Loucy (cell line): ENCODE data around the gene PLPPR3.
"Not testable (repeated sequence)": the region's sequence is repeated elsewhere in the genome, so short reads cannot be mapped to it uniquely, and the experiment has no call there.

Experiments used
- H2AFZ ChIP-seq: fragments of 200-600 bp; sonication (generic); 2 replicates; pipeline ENCODE4 v1.6.0; 2016; ENCODE audit warnings: antibody characterized with exemption, mild to moderate bottlenecking, low read length, moderate library complexity
- H3F3A ChIP-seq: fragments of 200-600 bp; 2 replicates; pipeline ENCODE4 v1.6.0; 2016; ENCODE audit warnings: antibody characterized with exemption, low read depth, mild to moderate bottlenecking
- H3K27me3 ChIP-seq: fragments of 200-600 bp; sonication (generic); 2 replicates; pipeline ENCODE4 v1.6.1; 2014; ENCODE audit warnings: low read length, mild to moderate bottlenecking; ENCODE audit not compliant: insufficient read depth, poor library complexity, severe bottlenecking
- H3K36me3 ChIP-seq: fragments of 200-600 bp; sonication (generic); 2 replicates; pipeline ENCODE4 v1.6.1; 2016; ENCODE audit warnings: low read length; ENCODE audit not compliant: insufficient read depth
- H3K4me1 ChIP-seq: fragments of 200-600 bp; sonication (generic); 2 replicates; pipeline ENCODE4 v1.5.1; 2014; ENCODE audit warnings: low read length, mild to moderate bottlenecking; ENCODE audit not compliant: insufficient read depth, poor library complexity, severe bottlenecking
- H3K4me2 ChIP-seq: fragments of 200-600 bp; sonication (generic); 2 replicates; pipeline ENCODE4 v1.6.0; 2014; ENCODE audit warnings: antibody characterized with exemption, low read length, low read depth, mild to moderate bottlenecking; ENCODE audit not compliant: poor library complexity, severe bottlenecking
- H3K4me3 ChIP-seq: fragments of 200-600 bp; sonication (generic); 2 replicates; pipeline ENCODE4 v1.5.1; 2014; ENCODE audit warnings: low read length, mild to moderate bottlenecking, mixed read lengths; ENCODE audit not compliant: poor library complexity, severe bottlenecking
- H3K79me2 ChIP-seq: fragments of 200-600 bp; sonication (generic); 2 replicates; pipeline ENCODE4 v1.6.1; 2014; ENCODE audit warnings: low read length; ENCODE audit not compliant: insufficient read depth
- H3K9ac ChIP-seq: fragments of 200-600 bp; sonication (generic); 2 replicates; pipeline ENCODE4 v1.6.0; 2014; ENCODE audit warnings: mild to moderate bottlenecking, low read depth, low read length, moderate library complexity; ENCODE audit not compliant: poor library complexity, severe bottlenecking
- H3K9me2 ChIP-seq: fragments of 200-600 bp; sonication (generic); replicated peaks from 2 replicates; pipeline ENCODE4 v1.6.1; 2016; ENCODE audit warnings: low read depth, low read length, mixed read lengths
- H3K9me3 ChIP-seq: fragments of 200-600 bp; sonication (generic); 2 replicates; pipeline ENCODE4 v1.6.1; 2014; ENCODE audit warnings: mild to moderate bottlenecking, antibody characterized with exemption, low read length, low read depth; ENCODE audit not compliant: insufficient read depth
- H4K20me1 ChIP-seq: fragments of 200-600 bp; sonication (generic); 2 replicates; pipeline ENCODE4 v1.6.0; 2014; ENCODE audit warnings: antibody characterized with exemption, low read length, mild to moderate bottlenecking; ENCODE audit not compliant: insufficient read depth, poor library complexity, severe bottlenecking
- CTCF ChIP-seq: fragments of 200-600 bp; sonication (generic); conservative IDR thresholded peaks from 2 replicates; pipeline ENCODE4 v1.5.1; 2014; ENCODE audit warnings: mild to moderate bottlenecking, antibody characterized with exemption, low read length
- EZH2phosphoT487 ChIP-seq: fragments of 200-600 bp; IDR thresholded peaks from 2 replicates; pipeline ENCODE4 v1.6.1; 2018; ENCODE audit warnings: antibody characterized with exemption, mild to moderate bottlenecking, moderate library complexity, borderline replicate concordance

Gene PLPPR3

DNA sequence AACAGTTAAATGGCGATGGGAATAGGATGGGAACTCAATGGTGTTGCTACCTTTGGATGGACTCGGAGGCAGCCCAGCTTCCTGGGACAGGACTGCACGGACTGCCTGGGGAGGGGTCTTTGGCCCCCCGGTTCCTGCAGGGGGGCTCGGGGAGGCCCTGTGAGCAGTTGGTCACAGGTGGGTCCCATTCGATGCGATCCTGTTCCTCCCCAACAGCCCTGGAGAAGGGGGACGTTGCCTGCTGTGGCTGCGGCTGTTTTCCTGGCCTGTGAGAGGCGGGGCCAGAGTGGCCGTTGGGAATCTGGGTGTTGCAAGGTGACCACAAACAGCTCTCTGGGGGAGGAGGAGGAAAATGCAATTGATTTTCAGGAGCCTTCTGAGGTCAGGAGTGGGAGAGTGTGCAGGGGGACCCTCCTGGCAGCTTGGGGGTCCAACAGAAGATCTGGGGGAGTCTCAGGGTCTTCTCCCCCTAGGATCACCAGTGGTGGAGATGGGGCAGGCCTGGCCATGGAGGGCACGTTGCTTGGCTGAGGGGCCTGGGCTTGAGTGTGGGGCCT, 1.9 kb upstream of the PLPPR3 start:
- Histone ChIP-seq H3K4me1 (no peaks in the 10 kb centered on the region), H2AFZ (no peak overlapping the region), H3K9me3 (no peaks in the 10 kb centered on the region), H3K9ac (no peak overlapping the region), H3K36me3 (no peaks in the 10 kb centered on the region), H3F3A (no peaks in the 10 kb centered on the region), H3K79me2 (no peaks in the 10 kb centered on the region), H3K9me2 (no peaks in the 10 kb centered on the region), H4K20me1 (no peaks in the 10 kb centered on the region), H3K4me3 (no peak overlapping the region), H3K4me2 (no peak overlapping the region), H3K27me3 (no peaks in the 10 kb centered on the region)
- no peak for TF ChIP-seq CTCF
- TF ChIP-seq EZH2phosphoT487 = no peak

DNA sequence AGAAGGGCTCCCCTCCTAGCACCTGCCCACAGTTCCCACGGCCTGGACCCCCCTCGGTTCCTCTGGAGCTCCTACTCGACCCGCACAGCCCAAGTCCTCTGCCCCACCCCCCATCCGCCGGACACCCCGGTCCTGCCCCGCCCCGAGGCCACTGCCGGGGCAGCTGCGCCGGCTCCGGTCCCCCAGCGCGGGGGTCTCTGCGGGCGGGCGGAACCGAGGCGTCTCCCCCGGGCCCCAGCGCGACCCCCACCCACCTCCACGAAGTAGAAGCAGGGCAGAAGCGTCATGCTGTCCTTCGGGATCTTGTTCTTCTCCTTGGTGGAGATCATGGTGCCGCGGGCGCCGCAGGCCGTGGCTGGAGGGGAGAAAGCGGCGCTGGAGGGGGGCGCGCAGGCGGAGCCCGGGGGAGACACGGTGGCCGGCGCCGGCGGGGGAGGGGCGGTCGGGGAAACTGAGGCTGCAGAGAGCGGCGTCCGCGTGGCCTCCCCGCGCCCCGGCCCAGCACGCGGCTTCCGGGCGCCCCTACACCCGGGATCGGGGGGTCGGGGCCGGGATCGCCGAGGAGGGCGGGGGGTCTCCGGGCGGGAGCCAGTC, 427 bp downstream of the PLPPR3 start:
- Histone ChIP-seq H3K36me3 (no peaks in the 10 kb centered on the region; the same call in 1 of the 2 replicates), H4K20me1 (no peaks in the 10 kb centered on the region), H3K4me3 (no peak overlapping the region), H3F3A (no peaks in the 10 kb centered on the region), H3K9me2 (no peaks in the 10 kb centered on the region), H3K27me3 (no peaks in the 10 kb centered on the region), H3K9me3 (no peaks in the 10 kb centered on the region), H3K9ac (no peak overlapping the region), H3K4me2 (no peak overlapping the region), H3K4me1 (no peaks in the 10 kb centered on the region), H2AFZ (no peak overlapping the region), H3K79me2 (no peaks in the 10 kb centered on the region)
- TF ChIP-seq EZH2phosphoT487 = no peak
- TF ChIP-seq CTCF = no peak

DNA sequence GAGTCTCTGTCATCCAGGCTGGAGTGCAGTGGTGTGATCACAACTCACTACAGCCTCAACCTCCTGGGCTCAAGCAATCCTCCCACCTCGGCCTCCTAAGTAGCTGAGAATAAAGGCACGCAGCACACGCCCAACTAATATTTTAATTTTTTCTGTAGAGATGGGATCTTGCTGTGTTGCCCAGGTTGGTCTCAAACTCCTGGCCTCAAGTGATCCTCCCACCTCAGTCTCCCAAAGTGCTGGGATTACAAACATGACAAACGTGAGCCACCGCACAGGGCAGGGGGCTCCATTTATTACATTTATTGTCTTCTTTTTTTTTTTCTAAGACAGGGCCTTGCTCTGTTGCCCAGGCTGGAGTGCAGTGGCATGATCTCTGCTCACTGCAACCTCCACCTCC, 1.5 kb downstream of the PLPPR3 start:
- not testable (repeated sequence) for H3K9me2 ChIP-seq, H3K27me3 ChIP-seq, H3K4me3 ChIP-seq, H2AFZ ChIP-seq, H3K9ac ChIP-seq, H3K4me2 ChIP-seq, H3K9me3 ChIP-seq, H3K4me1 ChIP-seq, H3K79me2 ChIP-seq, H3F3A ChIP-seq, H4K20me1 ChIP-seq, H3K36me3 ChIP-seq

DNA sequence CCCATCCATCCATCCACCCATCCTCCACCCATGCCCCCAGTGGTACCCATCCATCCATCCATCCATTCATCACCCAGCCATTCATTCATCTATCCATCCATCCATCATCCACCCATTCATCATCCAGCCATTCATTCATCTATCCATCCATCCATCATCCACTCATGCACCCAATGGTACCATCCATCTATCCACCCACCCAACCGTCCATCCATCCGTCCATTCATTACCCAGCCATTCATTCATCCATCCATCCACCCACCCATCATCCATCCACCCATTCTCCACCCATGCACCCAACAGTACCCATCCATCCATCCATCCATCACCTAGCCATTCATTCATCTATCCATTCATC, 5.3 kb downstream of the PLPPR3 start:
- Histone ChIP-seq H3K9me2 (no peaks in the 10 kb centered on the region), H3K27me3 (no peaks in the 10 kb centered on the region), H3K4me3 (no peak overlapping the region), H3K4me2 (no peak overlapping the region), H3K36me3 (peaks cover 23% of the 10 kb centered on the region; the same call in 1 of the 2 replicates), H3K4me1 (no peaks in the 10 kb centered on the region), H4K20me1 (peaks cover 9% of the 10 kb centered on the region), H3K9me3 (no peaks in the 10 kb centered on the region), H3F3A (peaks cover 6% of the 10 kb centered on the region; the same call in 1 of the 2 replicates), H3K9ac (no peak overlapping the region), H2AFZ (no peak overlapping the region), H3K79me2 (no peaks in the 10 kb centered on the region)
- TF ChIP-seq EZH2phosphoT487 = no peak
- no peak for TF ChIP-seq CTCF
